Ascending aorta (tissue), 2 donors: Measurements from ENCODE around the gene VCL. TPM values are rescaled to one million over a fixed set of nuclear protein-coding genes. Genes with fewer than 3 reads are reported as not detected.
"Not testable (repeated sequence)": the region's sequence is repeated elsewhere in the genome, so short reads cannot be mapped to it uniquely, and the experiment has no call there.

ENCODE experiments used
- DNase-seq, 2 donors: peaks; one replicate each; pipeline ENCODE4 v3.0.0-alpha.2; 2019; ENCODE audit warnings: low spot score in 2 of 2
- H3K27ac ChIP-seq, 2 donors: fragments of 200-600 bp; sonication (generic); one replicate each; pipeline ENCODE4 v1.5.1; 2016 to 2017; ENCODE audit warnings: mild to moderate bottlenecking in 1 of 2
- H3K27me3 ChIP-seq: fragments of 200-600 bp; sonication (generic); one replicate; pipeline ENCODE4 v1.5.1; 2017
- H3K36me3 ChIP-seq, 2 donors: fragments of 200-600 bp; sonication (generic); one replicate each; pipeline ENCODE4 v1.5.1; 2016
- H3K4me1 ChIP-seq, 2 donors: fragments of 200-600 bp; sonication (generic); one replicate each; pipeline ENCODE4 v1.5.1; 2016 to 2017; ENCODE audit warnings: mild to moderate bottlenecking in 1 of 2
- H3K4me3 ChIP-seq, 2 donors: fragments of 200-600 bp; sonication (generic); one replicate each; pipeline ENCODE4 v1.5.1; 2016 to 2017; ENCODE audit warnings: mild to moderate bottlenecking in 1 of 2
- H3K9me3 ChIP-seq, 2 donors: fragments of 200-600 bp; sonication (generic); one replicate each; pipeline ENCODE4 v1.5.1; 2016
- CTCF ChIP-seq, 3 experiments: fragments of 200-600 bp in 2 of 3; fragments of 450-650 bp in 1 of 3; sonication (generic) in 2 of 3; IDR thresholded peaks; one replicate each; pipeline ENCODE4 v1.5.1; 2016 to 2019; ENCODE audit warnings: antibody characterized with exemption in 3 of 3, mild to moderate bottlenecking in 1 of 3, moderate library complexity in 1 of 3
- intact Hi-C: fragments of 100-400 bp; cut with DNase I; formaldehyde crosslinking; loops from one replicate; pipeline ENCODE4 v1.15.1; 2023
- total RNA-seq: library from RNA; depleted of rRNA; stranded (reverse); fragments of >200 nt; gene quantifications from one replicate; pipeline ENCODE4 v1.1.0, GENCODE V29; 2016

VCL gene
- total RNA-seq, 1 donor from 2014 or later: 333 TPM

GRCh38 chr10:73997461-73997786 lies 492 bp upstream of the VCL start:
- no peaks in the 10 kb centered on the region for H3K27me3 ChIP-seq
- no peaks in the 10 kb centered on the region for H3K9me3 ChIP-seq
- intact Hi-C loops: loop anchor here (1.0 to 5.0 kb wide), 2 partner anchors 31 to 90 kb away; no protein-coding TSS in a partner anchor
- no peak for DNase-seq
- TF ChIP-seq CTCF (IDR thresholded peaks at IDR 0.05): no peak
- no peaks in the 10 kb centered on the region for H3K36me3 ChIP-seq
- H3K4me3 ChIP-seq: peak overlapping the region; percentile 51 to 91
- H3K4me1 ChIP-seq: peaks cover 0 to 14% of the 10 kb centered on the region in 2 donors
- H3K27ac ChIP-seq: peak overlapping the region; percentile 55 to 61

DNA sequence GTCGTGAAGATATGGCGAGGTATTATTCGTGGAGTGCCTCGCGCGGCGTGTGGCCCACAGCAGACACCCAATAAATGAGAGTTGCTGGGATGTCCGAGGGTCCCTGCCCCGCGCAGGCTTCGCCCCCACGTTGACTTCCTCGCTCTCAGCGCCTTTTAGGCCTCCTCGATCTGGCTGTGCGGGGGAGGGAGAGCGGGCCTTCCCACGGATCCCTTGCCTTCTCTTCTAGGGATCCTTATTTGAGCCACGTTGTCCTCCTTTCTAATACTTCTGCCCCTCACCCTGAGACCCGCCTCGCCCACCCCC lies 660 bp downstream of the VCL start:
- Histone ChIP-seq H3K36me3 (no peaks in the 10 kb centered on the region), H3K4me1 (peaks cover 0 to 20% of the 10 kb centered on the region in 2 donors), H3K9me3 (no peaks in the 10 kb centered on the region), H3K4me3 (peak overlapping the region; percentile 87 to 91), H3K27ac (peak overlapping the region; percentile 95), H3K27me3 (no peaks in the 10 kb centered on the region)
- peak in 1 of 2 donors; percentile 64 for DNase-seq
- intact Hi-C loops: loop anchor here (2.0 to 5.0 kb wide), 3 partner anchors 40 to 112 kb away; no protein-coding TSS in a partner anchor
- no peak for TF ChIP-seq CTCF (IDR thresholded peaks at IDR 0.05)

DNA sequence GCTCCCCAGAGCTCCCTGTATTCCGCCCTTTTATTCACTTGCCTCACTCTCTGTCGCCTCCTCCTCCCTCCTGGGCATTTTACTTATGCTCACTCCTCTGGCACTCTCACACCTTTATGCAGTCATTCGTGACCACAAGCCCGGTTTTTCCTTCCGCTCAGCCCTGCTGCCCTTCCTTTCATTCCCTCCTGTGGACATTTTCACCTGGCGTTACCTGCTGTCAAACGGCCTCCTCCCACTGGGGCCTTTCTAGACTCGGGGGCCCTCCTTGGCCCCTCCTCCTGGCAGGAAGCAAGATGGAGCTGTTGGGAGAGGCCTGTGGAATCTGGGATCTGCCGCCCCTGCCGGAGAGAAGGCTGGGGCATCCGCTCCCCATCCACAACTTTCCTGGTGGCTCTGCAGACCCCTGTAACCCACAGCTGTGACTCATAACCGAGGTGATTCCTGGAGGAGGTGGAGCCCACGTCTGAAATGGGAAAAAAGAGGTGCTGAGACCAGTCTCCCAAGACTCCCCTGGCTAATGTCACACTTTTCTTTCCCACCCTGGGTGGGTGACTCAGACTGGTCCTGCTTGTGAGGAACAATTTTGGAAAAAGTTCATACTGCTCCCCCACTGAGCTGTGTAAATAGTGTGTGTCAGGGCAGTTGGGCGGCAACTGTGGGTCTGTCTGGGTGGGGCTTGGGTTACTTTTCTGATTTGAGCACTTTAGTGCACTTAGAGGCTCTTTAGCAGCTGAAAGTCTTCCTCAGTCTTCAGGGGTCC lies 1.2 kb downstream of the VCL start:
- Histone ChIP-seq H3K4me1 (peaks cover 0 to 24% of the 10 kb centered on the region in 2 donors), H3K9me3 (no peaks in the 10 kb centered on the region), H3K27ac (peak overlapping the region; percentile 95), H3K36me3 (no peaks in the 10 kb centered on the region), H3K4me3 (peak overlapping the region; percentile 87 to 91), H3K27me3 (no peaks in the 10 kb centered on the region)
- DNase-seq: peak; percentile 30 to 86
- TF ChIP-seq CTCF (IDR thresholded peaks at IDR 0.05): peak; percentile 37 to 56 (median 49)
- intact Hi-C loops: loop anchor here (2.0 to 5.0 kb wide), 3 partner anchors 40 to 112 kb away; no protein-coding TSS in a partner anchor

- no peaks in the 10 kb centered on the region for H3K27me3 ChIP-seq
- intact Hi-C loops: loop anchor here (2.0 to 5.0 kb wide), 3 partner anchors 39 to 113 kb away; no protein-coding TSS in a partner anchor
- peak overlapping the region; percentile 87 to 91 for H3K4me3 ChIP-seq
- no peaks in the 10 kb centered on the region for H3K36me3 ChIP-seq
- no peaks in the 10 kb centered on the region for H3K9me3 ChIP-seq
- no peak for TF ChIP-seq CTCF (IDR thresholded peaks at IDR 0.05)
- H3K27ac ChIP-seq: peak overlapping the region; percentile 95
- H3K4me1 ChIP-seq: peaks cover 0 to 26% of the 10 kb centered on the region in 2 donors
- DNase-seq: no peak
Measured at GRCh38 chr10:73999703-74000102, 1.8 kb downstream of the VCL start.

- DNase-seq, intact Hi-C loops, H3K9me3 ChIP-seq, H3K36me3 ChIP-seq, H3K27me3 ChIP-seq: not testable (repeated sequence)
- peaks cover 0 to 31% of the 10 kb centered on the region in 2 donors for H3K4me1 ChIP-seq
- H3K4me3 ChIP-seq: peak overlapping the region; percentile 87 to 91
- H3K27ac ChIP-seq: peak overlapping the region; percentile 95
Measured at GRCh38 chr10:74000244-74000643, 2.3 kb downstream of the VCL start.

DNA sequence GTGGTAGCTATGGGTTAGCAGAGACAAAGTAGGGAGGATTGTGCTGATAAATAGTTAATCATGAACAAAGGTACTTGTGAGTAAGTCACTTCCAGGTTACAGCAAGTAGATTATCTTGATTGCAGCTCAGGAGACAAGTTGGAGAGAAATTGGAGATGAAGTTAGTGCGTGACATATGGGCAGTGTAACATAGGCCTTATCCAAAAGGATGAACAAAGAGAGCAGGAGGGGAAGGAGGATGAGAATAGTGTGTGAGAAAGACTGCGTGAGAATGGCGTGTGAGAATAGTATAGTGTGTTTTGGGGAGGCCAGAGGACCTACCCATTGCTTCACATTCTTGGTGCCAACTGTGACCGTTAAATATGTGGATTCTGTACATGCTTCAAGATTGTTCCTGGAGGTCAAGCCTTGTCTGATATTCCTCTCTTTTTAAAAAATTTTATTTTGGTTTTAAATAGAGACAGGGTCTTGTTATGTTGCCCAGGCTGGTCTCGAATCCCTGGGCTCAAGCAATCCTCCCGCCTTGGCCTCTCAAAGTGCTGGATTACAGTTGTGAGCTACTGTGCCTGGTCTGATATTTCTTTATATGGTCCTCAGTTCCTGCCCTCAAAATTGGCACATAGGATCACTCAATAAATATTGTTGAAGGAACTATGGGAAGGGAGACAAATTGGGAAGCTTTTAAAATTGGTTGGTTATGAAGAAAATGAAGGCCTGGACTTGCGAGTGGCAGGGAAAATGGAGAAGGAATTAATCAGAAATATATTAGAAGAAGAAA lies 3.2 kb downstream of the VCL start:
- peak overlapping the region; percentile 46 to 95 for H3K27ac ChIP-seq
- no peak for DNase-seq
- intact Hi-C loops: no loop called here
- H3K36me3 ChIP-seq: no peaks in the 10 kb centered on the region
- H3K4me3 ChIP-seq: peak overlapping the region; percentile 40 to 91
- H3K27me3 ChIP-seq: no peaks in the 10 kb centered on the region
- peaks cover 0 to 38% of the 10 kb centered on the region in 2 donors for H3K4me1 ChIP-seq
- no peak for TF ChIP-seq CTCF (IDR thresholded peaks at IDR 0.05)
- no peaks in the 10 kb centered on the region for H3K9me3 ChIP-seq
